GM19043 (cell line): Measurements from ENCODE around the gene RNF8.
"Not testable (repeated sequence)": the region's sequence is repeated elsewhere in the genome, so short reads cannot be mapped to it uniquely, and the experiment has no call there.

ENCODE experiments used
- ATAC-seq: cut with Tn5 transposase; IDR thresholded peaks from one replicate; pipeline ENCODE4 v1.9.1; 2021; ENCODE audit warnings: low read depth; ENCODE audit not compliant: unreplicated experiment

Gene RNF8

GRCh38 chr6:37321101-37321500 lies 32.7 kb upstream of the RNF8 start:
- no peak for ATAC-seq

GRCh38 chr6:37321516-37322415 lies 32.0 kb upstream of the RNF8 start:
- ATAC-seq: no peak

- ATAC-seq: no peak
Measured at GRCh38 chr6:37323580-37323979, 30.2 kb upstream of the RNF8 start.

- no peak for ATAC-seq
Measured at GRCh38 chr6:37324131-37325033, 29.4 kb upstream of the RNF8 start.

GRCh38 chr6:37330345-37330744 lies 23.4 kb upstream of the RNF8 start:
- ATAC-seq: not testable (repeated sequence)

- no peak for ATAC-seq
Measured at GRCh38 chr6:37331047-37331446, 22.7 kb upstream of the RNF8 start.

- ATAC-seq: no peak
Measured at GRCh38 chr6:37332894-37333293, 20.9 kb upstream of the RNF8 start.

GRCh38 chr6:37334047-37334446 lies 19.7 kb upstream of the RNF8 start:
- ATAC-seq: no peak

GRCh38 chr6:37338317-37338716 lies 15.5 kb upstream of the RNF8 start:
- not testable (repeated sequence) for ATAC-seq

- no peak for ATAC-seq
Measured at GRCh38 chr6:37338745-37339255, 15.0 kb upstream of the RNF8 start.

- ATAC-seq: no peak
Measured at GRCh38 chr6:37339741-37340638, 13.8 kb upstream of the RNF8 start.

GRCh38 chr6:37340639-37340943 lies 13.2 kb upstream of the RNF8 start:
- ATAC-seq: no peak

GRCh38 chr6:37343248-37343647 lies 10.5 kb upstream of the RNF8 start:
- no peak for ATAC-seq

- ATAC-seq: no peak
Measured at GRCh38 chr6:37344308-37344707, 9.5 kb upstream of the RNF8 start.

GRCh38 chr6:37345804-37346203 lies 8.0 kb upstream of the RNF8 start:
- ATAC-seq: not testable (repeated sequence)

GRCh38 chr6:37347177-37347576 lies 6.6 kb upstream of the RNF8 start:
- no peak for ATAC-seq

- ATAC-seq: no peak
Measured at GRCh38 chr6:37347670-37348111, 6.1 kb upstream of the RNF8 start.

- ATAC-seq: no peak
Measured at GRCh38 chr6:37351027-37351426, 2.8 kb upstream of the RNF8 start.

GRCh38 chr6:37352384-37352783 lies 1.4 kb upstream of the RNF8 start:
- no peak for ATAC-seq
